ENCODE results near the gene CFAP119.

GRCh38 chr16:30725418-30725792 lies 36.5 kb downstream of the CFAP119 start:
- TF ChIP-seq POLR2A (IDR thresholded peaks at IDR 0.05; ENCODE audit: low read depth, low read length) (no peak), CTCF (IDR thresholded peaks at IDR 0.05 in 2 of 3, conservative IDR thresholded peaks at IDR 0.05 in 1 of 3; ENCODE audit: control insufficient read depth in 2 of 3, extremely low read depth in 1 of 3, insufficient read depth in 1 of 3, low read depth in 3 of 3, low read length in 3 of 3) (no peak), CREB1 (IDR thresholded peaks at IDR 0.05; ENCODE audit: low read depth) (no peak), EP300 (IDR thresholded peaks at IDR 0.05; ENCODE audit: borderline replicate concordance in 1 of 2, control insufficient read depth in 1 of 2, low read depth in 2 of 2, low read length in 2 of 2) (no peak), SRF (IDR thresholded peaks at IDR 0.05; ENCODE audit: low read depth in 2 of 2, low read length in 2 of 2) (no peak), ASH2L (IDR thresholded peaks at IDR 0.05; ENCODE audit: borderline replicate concordance, low read depth) (no peak), BACH1 (IDR thresholded peaks at IDR 0.05; ENCODE audit: borderline replicate concordance) (no peak), DPF2 (IDR thresholded peaks at IDR 0.05) (no peak), CREM (IDR thresholded peaks at IDR 0.05; ENCODE audit: low read depth) (no peak), BCLAF1 (IDR thresholded peaks at IDR 0.05) (no peak), KLF5 (IDR thresholded peaks at IDR 0.05; ENCODE audit: partially characterized antibody) (no peak), SREBF1 (IDR thresholded peaks at IDR 0.05; ENCODE audit: low read length) (no peak), USF2 (IDR thresholded peaks at IDR 0.05; ENCODE audit: borderline replicate concordance, low read depth, low read length) (no peak)

Data from GM12878 (cell line).